Erythroblast (primary cell): ENCODE results near the gene SPOCK1.
"Not testable (repeated sequence)": the region's sequence is repeated elsewhere in the genome, so short reads cannot be mapped to it uniquely, and the experiment has no call there.

ENCODE experiments used
- DNase-seq, 2 experiments: peaks; one replicate each; lab custom pipeline; 2025; lab: John Stamatoyannopoulos, UW
- GATA1 ChIP-seq: IDR thresholded peaks from 2 replicates; pipeline ENCODE4 v1.6.1; 2011; ENCODE audit warnings: low read depth, mild to moderate bottlenecking, control low read depth, low read length, moderate library complexity
- POLR2A ChIP-seq: IDR thresholded peaks from 2 replicates; pipeline ENCODE4 v1.6.1; 2011; ENCODE audit warnings: mild to moderate bottlenecking, low read length

Gene SPOCK1

DNA sequence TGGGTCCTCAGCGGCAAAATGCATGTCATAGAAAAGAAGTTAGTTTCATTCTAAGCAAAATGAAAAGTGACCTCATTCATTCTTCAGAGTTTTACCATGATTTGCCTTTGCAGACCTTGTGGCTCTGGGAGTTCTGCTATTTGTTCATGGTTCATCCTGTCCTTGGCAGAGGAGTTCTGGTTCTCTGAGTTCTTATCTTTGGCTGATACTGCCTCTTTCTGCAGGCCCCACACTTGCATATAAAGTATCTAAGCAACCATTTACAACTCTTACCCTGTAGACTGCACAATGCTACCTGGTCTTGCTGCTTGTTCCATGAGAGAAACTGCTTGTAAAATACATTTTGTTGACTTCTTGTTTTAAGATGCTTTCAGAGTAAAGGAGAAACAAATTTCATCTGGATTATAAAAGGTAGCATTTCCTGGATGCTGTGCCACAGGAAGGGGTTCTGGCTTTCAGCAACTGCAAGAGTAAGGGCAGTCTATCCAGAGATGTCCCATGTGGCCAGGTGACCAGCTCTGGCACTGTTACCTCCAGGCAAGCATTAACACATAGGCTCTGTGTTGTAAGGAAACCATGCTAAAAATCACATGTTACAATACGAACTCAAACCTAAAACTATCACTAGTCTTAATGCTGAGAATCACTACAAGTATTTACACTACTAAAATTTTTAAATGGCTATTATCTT lies 513.2 kb downstream of the SPOCK1 start:
- DNase-seq = no peak
- TF ChIP-seq GATA1 = no peak
- TF ChIP-seq POLR2A = no peak

DNA sequence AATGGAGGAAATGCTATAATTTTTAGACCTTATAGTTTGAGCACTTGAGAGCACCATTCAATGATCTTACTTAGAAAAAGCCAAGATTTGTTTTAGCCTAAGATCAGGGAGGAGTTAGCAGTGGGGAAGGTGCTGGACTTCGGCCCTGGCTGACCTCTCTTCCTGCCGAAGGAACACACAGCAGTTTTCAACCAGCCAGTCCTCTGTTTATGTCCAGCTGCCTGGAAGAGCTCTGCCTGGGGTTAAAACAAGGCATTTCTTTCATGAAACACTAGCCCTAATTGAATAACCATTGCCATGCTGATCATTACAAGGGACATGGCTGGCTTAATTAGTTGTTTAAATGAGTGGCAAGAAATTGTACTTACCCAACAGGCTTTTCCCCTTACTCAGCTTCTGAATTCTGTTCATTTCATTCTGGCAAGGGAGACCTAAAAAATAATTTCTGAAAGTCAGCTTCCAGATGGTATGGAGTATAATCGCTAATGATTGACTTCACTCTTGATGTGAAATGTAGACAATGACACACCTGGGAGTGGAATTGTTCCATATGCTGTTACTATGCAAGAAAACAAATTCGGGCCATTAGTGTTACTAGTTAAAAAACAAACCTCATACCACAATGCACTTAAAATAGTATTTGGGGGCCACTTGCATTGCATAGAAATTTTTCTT lies 514.2 kb downstream of the SPOCK1 start:
- no peak for DNase-seq
- TF ChIP-seq GATA1 (no peak), POLR2A (no peak)

DNA sequence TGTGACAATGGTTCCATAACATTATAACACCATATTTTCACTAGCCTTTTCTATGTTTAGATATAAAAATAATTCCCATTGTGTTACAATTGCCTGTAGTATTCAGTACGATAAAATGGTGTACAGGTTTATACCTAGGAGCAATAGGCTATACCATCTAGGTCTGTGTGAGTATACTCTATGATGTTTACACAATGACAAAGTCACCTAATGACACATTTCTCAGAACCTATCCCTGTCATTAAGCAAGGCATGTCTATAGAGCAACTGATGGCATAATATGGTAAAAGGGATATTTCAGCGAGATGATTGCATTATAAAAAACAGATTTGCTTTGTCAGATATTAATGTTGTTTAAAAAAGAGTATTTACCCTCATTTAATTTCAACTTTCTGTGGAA lies 517.2 kb downstream of the SPOCK1 start:
- no peak for DNase-seq
- TF ChIP-seq POLR2A = no peak

DNA sequence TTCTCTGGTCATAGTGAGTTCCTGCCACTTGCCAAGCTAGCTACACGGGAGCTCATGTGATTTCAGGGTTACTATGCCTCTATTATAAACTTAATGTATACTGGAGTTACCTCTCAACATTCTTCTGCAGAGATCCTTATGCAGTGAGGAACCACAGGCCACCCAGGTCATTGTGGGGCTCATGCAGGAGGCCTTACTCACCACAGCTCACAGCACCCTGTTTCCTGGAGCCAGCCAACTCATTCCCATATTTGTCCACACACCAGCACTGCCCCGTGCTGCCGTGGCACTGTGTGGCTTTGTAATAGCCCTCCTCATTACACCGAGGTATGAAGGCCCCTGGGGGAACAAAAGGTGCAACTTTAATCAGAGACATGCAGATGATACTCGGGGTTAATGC lies 520.0 kb downstream of the SPOCK1 start:
- TF ChIP-seq GATA1 (no peak), POLR2A (no peak)
- DNase-seq = no peak

GRCh38 chr5:136963504-136963903 lies 535.6 kb downstream of the SPOCK1 start:
- TF ChIP-seq GATA1 (no peak), POLR2A (no peak)
- no peak for DNase-seq

- DNase-seq = no peak
- TF ChIP-seq POLR2A (no peak), GATA1 (no peak)
These were observed 541.7 kb downstream of the SPOCK1 start for GRCh38 chr5:136957428-136957827.

DNA sequence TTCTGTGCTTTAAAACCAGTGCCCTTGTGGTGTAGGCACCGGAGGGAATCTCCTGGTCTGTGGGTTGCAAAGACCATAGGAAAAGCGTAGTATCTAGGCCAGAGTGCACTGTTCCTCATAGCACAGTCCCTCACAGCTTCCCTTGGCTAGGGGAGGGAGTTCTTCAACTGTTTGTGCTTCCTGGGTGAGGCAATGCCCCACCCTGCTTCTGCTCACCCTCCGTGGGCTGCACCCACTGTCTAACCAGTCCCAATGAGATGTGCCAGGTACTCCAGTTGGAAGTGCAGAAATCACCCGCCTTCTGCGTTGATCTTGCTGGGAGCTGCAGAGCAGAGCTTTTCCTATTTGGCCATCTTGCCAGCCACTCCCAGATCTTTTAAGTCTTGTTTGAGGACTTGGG lies 545.0 kb downstream of the SPOCK1 start:
- not testable (repeated sequence) for DNase-seq

GRCh38 chr5:136953346-136954069 lies 545.6 kb downstream of the SPOCK1 start:
- not testable (repeated sequence) for DNase-seq

DNA sequence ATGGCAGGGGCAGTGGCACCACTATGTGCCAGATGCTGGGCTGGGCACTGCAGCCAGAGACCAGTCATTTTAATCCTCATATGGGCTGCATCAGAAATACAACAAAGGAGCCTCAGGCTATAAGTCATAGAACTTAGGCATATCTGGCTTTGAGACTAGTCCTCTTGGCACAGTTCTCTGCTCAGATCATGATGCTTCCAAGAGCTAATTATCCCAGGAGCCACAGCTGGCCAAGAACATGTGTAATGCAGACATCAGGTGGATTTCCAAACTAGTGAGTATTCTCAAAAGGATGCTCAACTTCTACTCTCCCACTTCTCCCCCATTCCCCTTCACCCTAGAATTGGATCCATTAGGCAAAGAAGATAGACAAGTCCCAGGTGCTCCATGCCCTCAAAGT lies 571.6 kb downstream of the SPOCK1 start:
- TF ChIP-seq GATA1 = no peak
- TF ChIP-seq POLR2A = no peak
- no peak for DNase-seq

- TF ChIP-seq POLR2A = no peak
- TF ChIP-seq GATA1 = no peak
- no peak for DNase-seq
These were observed 573.1 kb downstream of the SPOCK1 start for GRCh38 chr5:136926073-136926472.
